PC-9 (cell line): ENCODE measurements around the gene ANKRD9. TPM values are rescaled to one million over a fixed set of nuclear protein-coding genes. Genes with fewer than 3 reads are reported as not detected.

Source experiments
- BruUV-seq: library from RNA; stranded (reverse); fragments of 400-500 nt; replicated peaks from 2 replicates; lab custom pipeline; 2021; lab: Mats Ljungman, UMichigan
- CTCF ChIA-PET: fragments of 300-600 bp; sonication (Branson Sonifier 250); formaldehyde crosslinking; loops from one replicate; lab custom pipeline; 2022; ENCODE audit warnings: antibody characterized with exemption; lab: Charles Lee
- POLR2A ChIA-PET: fragments of 300-600 bp; sonication (Branson Sonifier 250); formaldehyde crosslinking; loops from one replicate; lab custom pipeline; 2022; ENCODE audit warnings: antibody characterized with exemption; ENCODE audit not compliant: unreplicated experiment; lab: Charles Lee
- DNase-seq, 2 experiments: peaks; one replicate each; pipeline versions ENCODE4 v3.0.0 to v3.0.0-alpha.2; 2015 to 2022; ENCODE audit warnings: mixed read lengths in 1 of 2
- H2AFZ ChIP-seq: fragments of 200-600 bp; sonication (generic); 2 replicates; pipeline ENCODE4 v1.8.1; 2017; ENCODE audit warnings: antibody characterized with exemption
- H3F3A ChIP-seq: fragments of 200-600 bp; sonication (generic); 2 replicates; pipeline ENCODE4 v1.8.1; 2017; ENCODE audit warnings: antibody characterized with exemption, mild to moderate bottlenecking, low read depth; ENCODE audit not compliant: insufficient read depth
- H3K27ac ChIP-seq: fragments of 200-600 bp; sonication (generic); 2 replicates; pipeline ENCODE4 v1.6.1; 2016; ENCODE audit warnings: mixed run types
- H3K27me3 ChIP-seq: fragments of 200-600 bp; sonication (generic); 2 replicates; pipeline ENCODE4 v1.6.1; 2016; ENCODE audit warnings: low read depth, mixed run types; ENCODE audit not compliant: insufficient read depth
- H3K36me3 ChIP-seq: fragments of 200-600 bp; sonication (generic); 2 replicates; pipeline ENCODE4 v1.6.1; 2016; ENCODE audit warnings: low read depth, mixed run types
- H3K4me1 ChIP-seq: fragments of 200-600 bp; sonication (generic); replicated peaks from 2 replicates; pipeline ENCODE4 v1.6.1; 2016; ENCODE audit warnings: mixed run types; ENCODE audit not compliant: insufficient read depth
- H3K4me2 ChIP-seq: fragments of 200-600 bp; sonication (generic); 2 replicates; pipeline ENCODE4 v1.6.1; 2017; ENCODE audit warnings: mixed run types
- H3K4me3 ChIP-seq: fragments of 200-600 bp; sonication (generic); 2 replicates; pipeline ENCODE4 v1.6.1; 2016; ENCODE audit warnings: mixed run types
- H3K79me2 ChIP-seq: fragments of 200-600 bp; sonication (generic); 2 replicates; pipeline ENCODE4 v1.6.1; 2017; ENCODE audit warnings: low read depth, mixed run types
- H3K9me2 ChIP-seq: fragments of 200-600 bp; sonication (generic); 2 replicates; pipeline ENCODE4 v1.8.1; 2017; ENCODE audit warnings: mild to moderate bottlenecking; ENCODE audit not compliant: insufficient read depth
- H3K9me3 ChIP-seq: fragments of 200-600 bp; sonication (generic); 2 replicates; pipeline ENCODE4 v1.8.1; 2016; ENCODE audit warnings: low read depth; ENCODE audit not compliant: insufficient read depth
- H4K20me1 ChIP-seq: fragments of 200-600 bp; sonication (generic); 2 replicates; pipeline ENCODE4 v1.8.1; 2017; ENCODE audit not compliant: insufficient read depth
- CTCF ChIP-seq: fragments of 200-600 bp; sonication (generic); conservative IDR thresholded peaks from 2 replicates; pipeline ENCODE4 v1.6.1; 2017; ENCODE audit warnings: mixed run types, antibody characterized with exemption, mild to moderate bottlenecking, moderate library complexity
- EZH2 ChIP-seq: fragments of 200-600 bp; sonication (generic); IDR thresholded peaks from 2 replicates; pipeline ENCODE4 v1.8.0; 2017; ENCODE audit warnings: antibody characterized with exemption, low read depth
- intact Hi-C: fragments of 100-400 bp; cut with micrococcal nuclease; formaldehyde crosslinking; loops from one replicate; pipeline ENCODE4 v1.10.0; 2022; ENCODE audit not compliant: unreplicated experiment
- total RNA-seq: library from RNA; stranded (reverse); gene quantifications from 2 replicates; pipeline ENCODE4 v1.2.3, GENCODE V29; 2021

ANKRD9 gene
- total RNA-seq, 1 experiment from 2014 or later: 44.6 TPM

- no peaks in the 10 kb centered on the region for H4K20me1 ChIP-seq
- POLR2A ChIA-PET: interaction anchor here (0.5 to 1.2 kb wide), 21 partner anchors 15 to 1278 kb away, joined by 3 to 27 read pairs (median 3); partner anchors contain the start of genes ANKRD9, CDC42BPB and EIF5
- no peaks in the 10 kb centered on the region for H3K36me3 ChIP-seq
- H3K9me2 ChIP-seq: no peaks in the 10 kb centered on the region
- H3K27ac ChIP-seq: peak overlapping the region; percentile 93
- peaks cover 50% of the 10 kb centered on the region for H3F3A ChIP-seq
- peak; percentile 99 to 100 for DNase-seq
- TSS peak; percentile 67 for BruUV-seq
- H2AFZ ChIP-seq: peak overlapping the region; percentile 79
- no peaks in the 10 kb centered on the region for H3K27me3 ChIP-seq
- TF ChIP-seq CTCF (peak; percentile 100), EZH2 (no peak)
- peaks cover 50% of the 10 kb centered on the region for H3K4me1 ChIP-seq
- intact Hi-C loops: loop anchor here (1.0 to 10.0 kb wide), 11 partner anchors 28 to 1020 kb away; partner anchors contain the start of gene RCOR1
- H3K4me2 ChIP-seq: peak overlapping the region; percentile 90
- H3K79me2 ChIP-seq: peaks cover 6% of the 10 kb centered on the region; the same call in 1 of the 2 replicates
- H3K4me3 ChIP-seq: peak overlapping the region; percentile 62
- H3K9me3 ChIP-seq: no peaks in the 10 kb centered on the region
- CTCF ChIA-PET: interaction anchor here (0.5 to 2.3 kb wide), 19 partner anchors 16 to 403 kb away, joined by 3 to 27 read pairs (median 4); no protein-coding TSS in a partner anchor
Observed at GRCh38 chr14:102524451-102525218, 15.1 kb upstream of the ANKRD9 start.

GRCh38 chr14:102523569-102524450 is 14.2 kb upstream of the ANKRD9 start:
- no peaks in the 10 kb centered on the region for H4K20me1 ChIP-seq
- CTCF ChIA-PET: interaction anchor here (0.5 to 2.3 kb wide), 18 partner anchors 17 to 1015 kb away, joined by 3 to 27 read pairs (median 4); no protein-coding TSS in a partner anchor

More at GRCh38 chr14:102523569-102524450, 14.2 kb upstream of the ANKRD9 start:
- H3K27me3 ChIP-seq: no peaks in the 10 kb centered on the region
- H3K4me1 ChIP-seq: peaks cover 45% of the 10 kb centered on the region
- TF ChIP-seq EZH2 (no peak), CTCF (no peak)
- peak overlapping the region; percentile 90 for H3K4me2 ChIP-seq
- intact Hi-C loops: loop anchor here (1.0 to 10.0 kb wide), 8 partner anchors 68 to 1021 kb away; partner anchors contain the start of gene RCOR1
- peak overlapping the region; percentile 93; the same call in 1 of the 2 replicates for H3K27ac ChIP-seq
- POLR2A ChIA-PET: interaction anchor here (0.5 to 1.2 kb wide), 9 partner anchors 14 to 1279 kb away, joined by 3 to 20 read pairs (median 3); partner anchors contain the start of gene ANKRD9
- no TSS peak for BruUV-seq
- no peak for DNase-seq
- no peaks in the 10 kb centered on the region for H3K9me3 ChIP-seq
- peaks cover 6% of the 10 kb centered on the region; the same call in 1 of the 2 replicates for H3K79me2 ChIP-seq
- H3K36me3 ChIP-seq: no peaks in the 10 kb centered on the region
- H3K9me2 ChIP-seq: no peaks in the 10 kb centered on the region
- peak overlapping the region; percentile 45; the same call in 1 of the 2 replicates for H2AFZ ChIP-seq
- peaks cover 42% of the 10 kb centered on the region for H3F3A ChIP-seq
- peak overlapping the region; percentile 62; the same call in 1 of the 2 replicates for H3K4me3 ChIP-seq
